ENCODE results near the gene CD40.

DNA sequence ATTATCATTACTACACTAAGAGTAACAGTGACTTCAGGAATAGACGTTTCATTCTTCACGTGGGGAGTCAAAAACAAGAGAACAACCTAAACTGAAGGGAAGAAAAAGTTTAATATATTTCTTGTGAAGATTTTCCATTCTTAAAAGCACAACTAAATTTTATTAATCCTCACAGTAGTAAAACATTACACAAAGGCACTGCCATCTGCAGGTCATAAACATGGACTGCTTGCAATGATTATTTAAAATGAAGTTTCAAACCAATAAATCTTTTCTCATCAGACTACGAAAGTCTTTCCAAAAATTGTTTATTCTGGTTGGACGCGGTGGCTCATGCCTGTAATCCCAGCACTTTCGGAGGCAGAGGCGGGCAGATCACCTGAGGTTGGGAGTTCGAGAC is 31.0 kb upstream of the CD40 start:
- TF ChIP-seq CTCF (IDR thresholded peaks at IDR 0.05) (peak in 4 of 6 experiments; percentile 23 to 30 (median 26)), POLR2A (IDR thresholded peaks at IDR 0.05) (no peak), POLR2AphosphoS5 (IDR thresholded peaks at IDR 0.05) (no peak)

Data from upper lobe of left lung (tissue), 4 donors.